Measurements from ENCODE around the gene RFX3. TPM values are rescaled to one million over a fixed set of nuclear protein-coding genes. Genes with fewer than 3 reads are reported as not detected.

Gene RFX3
- total RNA-seq, 1 donor from 2014 or later = 1.6 TPM

- FAIRE-seq (no peak), DNase-seq (ENCODE audit: low read depth) (no peak)
- TF ChIP-seq, protein P1, sequence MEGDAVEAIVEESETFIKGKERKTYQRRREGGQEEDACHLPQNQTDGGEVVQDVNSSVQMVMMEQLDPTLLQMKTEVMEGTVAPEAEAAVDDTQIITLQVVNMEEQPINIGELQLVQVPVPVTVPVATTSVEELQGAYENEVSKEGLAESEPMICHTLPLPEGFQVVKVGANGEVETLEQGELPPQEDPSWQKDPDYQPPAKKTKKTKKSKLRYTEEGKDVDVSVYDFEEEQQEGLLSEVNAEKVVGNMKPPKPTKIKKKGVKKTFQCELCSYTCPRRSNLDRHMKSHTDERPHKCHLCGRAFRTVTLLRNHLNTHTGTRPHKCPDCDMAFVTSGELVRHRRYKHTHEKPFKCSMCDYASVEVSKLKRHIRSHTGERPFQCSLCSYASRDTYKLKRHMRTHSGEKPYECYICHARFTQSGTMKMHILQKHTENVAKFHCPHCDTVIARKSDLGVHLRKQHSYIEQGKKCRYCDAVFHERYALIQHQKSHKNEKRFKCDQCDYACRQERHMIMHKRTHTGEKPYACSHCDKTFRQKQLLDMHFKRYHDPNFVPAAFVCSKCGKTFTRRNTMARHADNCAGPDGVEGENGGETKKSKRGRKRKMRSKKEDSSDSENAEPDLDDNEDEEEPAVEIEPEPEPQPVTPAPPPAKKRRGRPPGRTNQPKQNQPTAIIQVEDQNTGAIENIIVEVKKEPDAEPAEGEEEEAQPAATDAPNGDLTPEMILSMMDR (IDR thresholded peaks at IDR 0.05; ENCODE audit: insufficient read depth, low read length, severe bottlenecking) = no peak
- no peak overlapping the region for H3K4me3 ChIP-seq (ENCODE audit: low read depth, low read length)
- H3K36me3 ChIP-seq (ENCODE audit: control insufficient read depth, insufficient read depth, low read length) = no peaks in the 10 kb centered on the region
- no peaks in the 10 kb centered on the region for H3K27me3 ChIP-seq (ENCODE audit: control insufficient read depth, insufficient read depth, low read length)
Observed at GRCh38 chr9:3482578-3482977, 43.2 kb downstream of the RFX3 start.

DNA sequence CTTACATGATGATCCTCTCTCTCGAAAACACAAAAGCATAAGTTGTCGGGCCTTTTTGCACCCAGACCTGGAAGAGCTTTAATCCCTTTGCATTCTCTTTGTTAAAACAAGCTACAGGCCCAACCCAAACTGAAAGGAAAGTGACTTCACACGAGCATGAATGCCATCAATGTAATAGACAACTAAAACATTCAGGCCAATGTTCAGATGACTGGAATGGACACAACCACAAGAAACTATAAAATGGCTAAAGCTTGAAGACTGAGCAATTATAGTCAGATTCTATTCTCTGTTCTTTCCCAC is 45.5 kb downstream of the RFX3 start:
- DNase-seq (ENCODE audit: low read depth) = no peak
- TF ChIP-seq, protein P1 (IDR thresholded peaks at IDR 0.05; ENCODE audit: insufficient read depth, low read length, severe bottlenecking) = no peak
- FAIRE-seq = no peak
- no peaks in the 10 kb centered on the region for H3K27me3 ChIP-seq (ENCODE audit: control insufficient read depth, insufficient read depth, low read length)
- H3K4me3 ChIP-seq (ENCODE audit: low read depth, low read length) = no peak overlapping the region
- H3K36me3 ChIP-seq (ENCODE audit: control insufficient read depth, insufficient read depth, low read length) = no peaks in the 10 kb centered on the region

- TF ChIP-seq, protein P1 (IDR thresholded peaks at IDR 0.05; ENCODE audit: insufficient read depth, low read length, severe bottlenecking) = no peak
- no peak for FAIRE-seq
- peak; percentile 50 for DNase-seq (ENCODE audit: low read depth)
Observed at GRCh38 chr9:3479514-3480352, 46.1 kb downstream of the RFX3 start.

GRCh38 chr9:3478549-3478953 is 47.2 kb downstream of the RFX3 start:
- DNase-seq (ENCODE audit: low read depth) (peak; percentile 98), FAIRE-seq (peak; percentile 80)
- H3K27me3 ChIP-seq (ENCODE audit: control insufficient read depth, insufficient read depth, low read length) = no peaks in the 10 kb centered on the region
- TF ChIP-seq, protein P1 (IDR thresholded peaks at IDR 0.05; ENCODE audit: insufficient read depth, low read length, severe bottlenecking) = no peak
- no peak overlapping the region for H3K4me3 ChIP-seq (ENCODE audit: low read depth, low read length)
- no peaks in the 10 kb centered on the region for H3K36me3 ChIP-seq (ENCODE audit: control insufficient read depth, insufficient read depth, low read length)

More at GRCh38 chr9:3479514-3480352, 46.1 kb downstream of the RFX3 start:
- Histone ChIP-seq H3K27me3 (ENCODE audit: control insufficient read depth, insufficient read depth, low read length) (no peaks in the 10 kb centered on the region), H3K36me3 (ENCODE audit: control insufficient read depth, insufficient read depth, low read length) (no peaks in the 10 kb centered on the region), H3K4me3 (ENCODE audit: low read depth, low read length) (no peak overlapping the region)

- no peaks in the 10 kb centered on the region for H3K36me3 ChIP-seq (ENCODE audit: control insufficient read depth, insufficient read depth, low read length)
- FAIRE-seq = no peak
- TF ChIP-seq, protein P1 (IDR thresholded peaks at IDR 0.05; ENCODE audit: insufficient read depth, low read length, severe bottlenecking) = no peak
- no peak overlapping the region for H3K4me3 ChIP-seq (ENCODE audit: low read depth, low read length)
- no peak for DNase-seq (ENCODE audit: low read depth)
- no peaks in the 10 kb centered on the region for H3K27me3 ChIP-seq (ENCODE audit: control insufficient read depth, insufficient read depth, low read length)
Observed at GRCh38 chr9:3477236-3477834, 48.5 kb downstream of the RFX3 start.

Measured in bronchial epithelial cell (primary cell).